CD4-positive, alpha-beta T cell treated with Interleukin-17A for 4 hours (primary cell): Measurements from ENCODE around the gene TDRD15.
"Not testable (repeated sequence)": the region's sequence is repeated elsewhere in the genome, so short reads cannot be mapped to it uniquely, and the experiment has no call there.

Source experiments
- DNase-seq: peaks from one replicate; pipeline ENCODE4 v3.0.0-alpha.2; 2020; ENCODE audit warnings: mixed read lengths

TDRD15 gene

GRCh38 chr2:21123473-21124393, at the start of gene TDRD15:
Gene TDRD15 (plus strand): TSS chr2:21123968. CDS start chr2:21137468, 13,500 bp downstream.
- DNase-seq: no peak

- no peak for DNase-seq
These were observed 45.5 kb upstream of the TDRD15 start for GRCh38 chr2:21078296-21078695.

GRCh38 chr2:21083482-21083881, 40.3 kb upstream of the TDRD15 start:
- DNase-seq: no peak

GRCh38 chr2:21084401-21084800, 39.4 kb upstream of the TDRD15 start:
- no peak for DNase-seq

- no peak for DNase-seq
These were observed 31.4 kb upstream of the TDRD15 start for GRCh38 chr2:21092308-21092869.

GRCh38 chr2:21095178-21095577, 28.6 kb upstream of the TDRD15 start:
- DNase-seq: no peak

GRCh38 chr2:21095714-21096113, 28.1 kb upstream of the TDRD15 start:
- no peak for DNase-seq

GRCh38 chr2:21096458-21096857, 27.3 kb upstream of the TDRD15 start:
- DNase-seq: no peak

GRCh38 chr2:21097331-21097730, 26.4 kb upstream of the TDRD15 start:
- DNase-seq: no peak

- no peak for DNase-seq
These were observed 25.5 kb upstream of the TDRD15 start for GRCh38 chr2:21098294-21098693.

GRCh38 chr2:21099281-21099907, 24.4 kb upstream of the TDRD15 start:
- no peak for DNase-seq

GRCh38 chr2:21101514-21102155, 22.1 kb upstream of the TDRD15 start:
- DNase-seq: not testable (repeated sequence)

- DNase-seq: no peak
These were observed 21.4 kb upstream of the TDRD15 start for GRCh38 chr2:21102356-21102755.

GRCh38 chr2:21103274-21103891, 20.4 kb upstream of the TDRD15 start:
- no peak for DNase-seq

- no peak for DNase-seq
These were observed 19.6 kb upstream of the TDRD15 start for GRCh38 chr2:21104030-21104660.

- no peak for DNase-seq
These were observed 12.8 kb upstream of the TDRD15 start for GRCh38 chr2:21111012-21111411.

- DNase-seq: no peak
These were observed 6.1 kb upstream of the TDRD15 start for GRCh38 chr2:21117688-21118087.

- peak; percentile 5 for DNase-seq
These were observed 5.4 kb upstream of the TDRD15 start for GRCh38 chr2:21118302-21118920.

GRCh38 chr2:21131861-21132260, 8.1 kb downstream of the TDRD15 start:
- DNase-seq: no peak

- no peak for DNase-seq
These were observed 11.8 kb downstream of the TDRD15 start for GRCh38 chr2:21135585-21135984.

GRCh38 chr2:21142149-21142548, 18.4 kb downstream of the TDRD15 start:
- no peak for DNase-seq

- no peak for DNase-seq
These were observed 22.9 kb downstream of the TDRD15 start for GRCh38 chr2:21146638-21147037.
